ENCODE results near the gene RAB35.

Gene RAB35

GRCh38 chr12:120089796-120090195 is 26.8 kb downstream of the RAB35 start:
- TF ChIP-seq CTCF (IDR thresholded peaks at IDR 0.05; ENCODE audit: insufficient read depth, missing control alignments): no peak
- DNase-seq (ENCODE audit: insufficient read length, low spot score) (no peak), FAIRE-seq (no peak)

GRCh38 chr12:120089105-120089504 is 27.4 kb downstream of the RAB35 start:
- DNase-seq (ENCODE audit: insufficient read length, low spot score): no peak
- no peak for TF ChIP-seq CTCF (IDR thresholded peaks at IDR 0.05; ENCODE audit: insufficient read depth, missing control alignments)
- no peak for FAIRE-seq

- DNase-seq (ENCODE audit: insufficient read length, low spot score) (peak; percentile 98), FAIRE-seq (no peak)
- TF ChIP-seq CTCF (IDR thresholded peaks at IDR 0.05; ENCODE audit: insufficient read depth, missing control alignments): peak; percentile 86
Measured at GRCh38 chr12:120086801-120087621, 29.5 kb downstream of the RAB35 start.

GRCh38 chr12:120085920-120086645 is 30.5 kb downstream of the RAB35 start:
- no peak for TF ChIP-seq CTCF (IDR thresholded peaks at IDR 0.05; ENCODE audit: insufficient read depth, missing control alignments)
- no peak for DNase-seq (ENCODE audit: insufficient read length, low spot score)

GRCh38 chr12:120081641-120082040 is 34.9 kb downstream of the RAB35 start:
- DNase-seq (ENCODE audit: insufficient read length, low spot score): no peak
- TF ChIP-seq CTCF (IDR thresholded peaks at IDR 0.05; ENCODE audit: insufficient read depth, missing control alignments): no peak
- FAIRE-seq: no peak

More at GRCh38 chr12:120085920-120086645, 30.5 kb downstream of the RAB35 start:
- FAIRE-seq: no peak

GRCh38 chr12:120079411-120080400 is 36.8 kb downstream of the RAB35 start:
- TF ChIP-seq CTCF (IDR thresholded peaks at IDR 0.05; ENCODE audit: insufficient read depth, missing control alignments): no peak
- DNase-seq (ENCODE audit: insufficient read length, low spot score) (no peak), FAIRE-seq (no peak)
